ENCODE data around the gene HLX. TPM values are rescaled to one million over a fixed set of nuclear protein-coding genes. Genes with fewer than 3 reads are reported as not detected.

The HLX gene
- polyA plus RNA-seq, 3 donors: 7.9 to 11.7 (median 11.4) TPM

GRCh38 chr1:220879509-220880361 is 492 bp downstream of the HLX start:
- DNase-seq: no peak

- DNase-seq: no peak
Observed at GRCh38 chr1:220880362-220880670, 1.1 kb downstream of the HLX start.

- DNase-seq: no peak
Observed at GRCh38 chr1:220880726-220881506, 1.7 kb downstream of the HLX start.

DNA sequence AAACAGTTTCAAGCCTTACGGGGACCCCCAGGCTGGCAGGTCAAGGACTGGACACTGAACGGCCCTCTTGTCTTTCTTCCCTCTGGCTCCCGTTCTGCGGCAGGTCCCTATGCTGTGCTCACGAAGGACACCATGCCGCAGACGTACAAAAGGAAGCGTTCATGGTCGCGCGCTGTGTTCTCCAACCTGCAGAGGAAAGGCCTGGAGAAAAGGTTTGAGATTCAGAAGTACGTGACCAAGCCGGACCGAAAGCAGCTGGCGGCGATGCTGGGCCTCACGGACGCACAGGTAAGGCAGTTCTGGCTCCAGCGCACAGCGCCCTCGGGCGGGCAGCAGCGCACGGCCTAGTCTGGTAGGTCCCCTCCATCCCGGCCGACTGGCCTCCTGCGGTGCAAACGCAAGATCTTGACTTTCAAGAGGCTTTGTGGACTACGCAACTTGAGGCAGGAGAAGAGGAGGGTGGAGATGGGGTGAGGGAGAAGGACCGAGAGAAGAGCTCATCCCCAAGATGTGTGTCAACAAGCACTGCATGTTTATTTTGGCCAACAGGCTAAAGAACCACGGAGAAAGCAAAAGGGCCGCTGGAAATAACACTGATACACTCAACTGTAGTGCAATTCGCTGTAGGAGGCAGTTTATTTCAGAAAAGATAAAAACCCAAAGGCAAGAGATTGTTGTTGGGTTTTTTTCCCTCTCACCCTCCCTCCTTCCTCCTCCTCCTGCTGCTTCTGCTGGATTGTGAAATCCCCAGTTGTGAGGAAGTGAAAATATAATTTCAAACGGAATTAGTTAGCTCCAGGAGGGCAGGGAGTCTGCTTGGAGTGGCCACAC is 3.0 kb downstream of the HLX start:
- no peak for DNase-seq

GRCh38 chr1:220884109-220884980 is 5.1 kb downstream of the HLX start:
- DNase-seq: no peak

DNA sequence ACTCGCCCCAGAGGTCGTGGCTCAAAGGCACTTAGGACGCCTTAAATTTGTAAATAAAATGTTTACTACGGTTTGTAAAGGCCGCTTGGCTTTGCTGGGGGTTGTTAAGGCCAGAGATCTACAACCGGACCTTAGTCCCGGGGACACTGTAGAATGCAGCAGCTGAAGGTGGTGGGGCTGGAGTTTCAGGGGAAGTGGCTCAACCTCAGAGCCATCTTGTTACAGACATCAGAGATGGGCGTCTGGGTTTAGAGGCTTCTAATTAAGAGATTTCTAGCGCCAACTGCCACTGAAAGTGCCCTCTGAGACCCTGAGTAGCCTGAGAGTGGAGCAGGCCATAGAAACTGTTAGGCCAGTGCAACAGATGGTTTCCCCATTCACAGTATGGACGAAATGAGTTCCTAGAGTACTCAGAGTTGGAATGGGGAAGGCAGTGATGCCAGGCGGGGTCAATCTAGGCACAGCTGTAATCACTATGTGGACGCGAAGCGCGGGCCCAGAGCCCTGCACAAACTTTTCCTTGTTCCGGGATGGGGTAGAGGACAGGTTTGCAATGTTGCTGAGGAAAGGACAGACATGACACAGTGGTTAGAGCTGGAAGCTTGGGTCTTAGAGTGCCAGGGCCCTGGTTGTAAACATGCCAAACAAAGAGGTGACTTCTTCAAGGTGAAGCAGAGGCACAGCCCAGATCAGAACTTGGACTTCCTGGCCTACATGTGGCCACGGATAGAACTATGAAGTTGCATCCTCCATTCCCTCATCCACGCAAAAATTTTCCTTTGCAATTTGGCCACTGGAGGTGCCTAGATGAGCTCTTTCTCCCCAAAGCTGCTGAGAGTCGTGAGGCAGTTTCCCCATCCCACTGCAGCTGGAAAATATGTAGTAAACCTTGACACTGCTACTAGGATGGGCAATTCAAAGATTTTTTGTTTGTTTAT is 6.0 kb downstream of the HLX start:
- DNase-seq: no peak

- DNase-seq: no peak
Observed at GRCh38 chr1:220885971-220886370, 6.7 kb downstream of the HLX start.

GRCh38 chr1:220886470-220887201 is 7.4 kb downstream of the HLX start:
- no peak for DNase-seq

GRCh38 chr1:220887202-220887519 is 7.9 kb downstream of the HLX start:
- DNase-seq: no peak

- no peak for DNase-seq
Observed at GRCh38 chr1:220887520-220888416, 8.5 kb downstream of the HLX start.

- no peak for DNase-seq
Observed at GRCh38 chr1:220888417-220888986, 9.3 kb downstream of the HLX start.

DNA sequence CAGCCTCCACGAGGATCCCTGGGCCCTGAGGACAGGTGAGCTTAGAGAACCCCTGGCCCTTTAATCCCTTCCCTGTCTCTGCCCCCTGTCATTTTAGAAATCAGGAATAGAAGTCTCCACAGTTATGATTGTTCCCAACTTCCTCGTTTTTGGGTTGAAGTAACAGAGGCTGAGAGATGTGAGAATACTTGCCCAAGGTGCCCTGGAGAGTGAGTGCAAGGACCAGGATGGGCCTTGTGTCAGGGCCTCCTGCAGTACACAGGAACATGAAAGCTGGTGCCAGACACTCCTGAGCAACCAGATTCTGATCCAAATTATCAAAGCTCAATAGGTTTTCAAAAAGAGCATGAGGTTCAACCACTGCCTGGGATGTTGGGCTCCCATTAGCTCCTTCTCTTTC is 10.1 kb downstream of the HLX start:
- DNase-seq: no peak

- no peak for DNase-seq
Observed at GRCh38 chr1:220889848-220890287, 10.6 kb downstream of the HLX start.

- DNase-seq: no peak
Observed at GRCh38 chr1:220890602-220891001, 11.4 kb downstream of the HLX start.

GRCh38 chr1:220891224-220892085 is 12.2 kb downstream of the HLX start:
- DNase-seq: no peak

DNA sequence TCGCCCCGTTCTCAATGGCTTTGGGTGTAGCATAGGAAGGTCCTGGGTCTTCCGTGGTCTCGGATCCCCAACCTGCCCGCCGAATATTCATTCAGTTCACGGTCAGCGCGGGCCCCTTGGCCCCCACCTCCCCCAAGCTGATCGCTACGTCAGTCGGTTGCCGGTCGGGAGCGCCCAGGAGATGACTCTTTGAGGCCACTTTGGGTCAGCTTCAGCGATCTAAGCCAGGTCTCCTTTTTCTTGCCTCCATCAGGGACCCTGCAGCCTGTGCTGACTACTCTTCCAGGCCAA is 12.8 kb downstream of the HLX start:
- no peak for DNase-seq

- no peak for DNase-seq
Observed at GRCh38 chr1:220892997-220893700, 13.9 kb downstream of the HLX start.

Data from renal pelvis (tissue), 4 donors.